HG03039 (cell line): Measurements from ENCODE around the gene SULF2.

ENCODE experiments used
- ATAC-seq: cut with Tn5 transposase; IDR thresholded peaks from one replicate; pipeline ENCODE4 v1.9.1; 2021; ENCODE audit warnings: mild to moderate bottlenecking, moderate library complexity; ENCODE audit not compliant: unreplicated experiment

Gene SULF2

DNA sequence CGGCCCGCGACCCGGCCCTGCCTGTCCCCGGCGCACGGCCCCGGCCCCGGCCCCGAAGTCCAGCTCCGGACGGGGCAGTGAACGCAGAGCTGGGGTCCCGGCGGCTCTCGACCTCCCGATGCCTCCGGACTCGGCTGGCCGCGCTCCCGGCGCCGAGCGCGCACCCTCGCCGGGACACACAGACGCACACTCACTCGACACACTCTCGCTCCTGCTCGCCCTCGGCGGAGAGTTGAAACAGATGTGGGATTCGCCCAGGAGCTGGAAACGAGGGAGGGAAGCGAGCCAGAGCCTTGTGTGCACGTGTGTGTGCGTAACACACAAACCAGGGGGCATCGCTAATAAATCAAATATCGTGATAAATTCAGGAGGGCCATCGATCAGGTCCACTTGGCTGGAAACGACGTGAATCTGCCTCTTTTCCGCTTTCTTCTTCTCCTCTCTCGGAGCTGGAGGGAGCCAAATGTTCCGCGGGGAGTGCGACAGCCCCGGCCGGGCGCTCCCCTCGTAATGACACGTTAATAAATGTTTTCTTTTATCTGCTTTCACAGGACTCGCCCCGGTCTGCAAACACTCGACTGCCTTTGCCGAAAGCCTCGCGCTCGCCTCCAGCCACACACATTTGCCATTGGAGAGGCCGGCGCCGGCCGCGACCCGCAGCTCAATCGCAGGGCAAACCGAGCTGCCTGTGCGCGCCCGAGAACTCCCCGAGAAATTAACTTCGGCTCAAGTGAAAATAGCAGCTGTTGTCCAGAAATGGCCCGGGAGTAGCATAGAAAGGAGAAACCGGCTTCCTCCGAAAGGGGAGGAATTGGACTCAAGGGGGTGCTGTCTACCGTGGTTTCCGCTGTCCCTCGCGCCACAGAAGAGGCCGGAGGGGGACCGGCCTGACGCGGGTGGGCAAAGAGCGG is 828 bp upstream of the SULF2 start:
- ATAC-seq, result no peak

GRCh38 chr20:47784599-47785310 is 526 bp downstream of the SULF2 start:
- ATAC-seq, result no peak

- no peak for ATAC-seq
Measured at GRCh38 chr20:47783828-47784598, 1.3 kb downstream of the SULF2 start.

DNA sequence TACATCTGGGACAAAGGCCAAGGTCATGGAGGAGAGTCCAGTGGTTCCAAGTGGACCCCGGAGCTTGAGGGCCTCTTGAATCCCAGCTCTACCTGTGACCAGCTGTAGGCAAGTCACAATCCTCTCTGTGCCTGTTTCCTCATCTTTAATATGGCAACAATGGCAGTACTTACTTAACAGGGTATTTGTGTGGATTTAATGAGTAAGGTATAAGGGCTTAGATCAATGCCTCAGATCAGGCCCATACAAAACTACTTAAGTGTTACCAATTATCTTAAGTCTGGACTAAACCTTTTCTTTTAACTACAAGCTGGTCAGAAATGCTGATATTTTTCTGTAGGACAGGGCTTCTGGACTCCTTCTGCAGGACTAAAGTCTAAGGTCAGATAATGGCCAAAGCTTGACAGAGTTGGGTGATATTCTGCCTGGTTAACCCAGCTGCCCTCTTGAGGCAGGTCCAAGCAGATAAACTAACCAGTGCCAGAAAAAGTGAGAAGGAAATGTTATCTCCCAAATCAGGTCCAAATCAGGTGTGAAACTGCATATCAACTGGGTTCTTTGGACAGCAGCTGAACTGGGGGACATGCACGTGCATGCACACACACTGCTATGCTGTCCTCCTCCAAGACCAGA is 2.2 kb downstream of the SULF2 start:
- ATAC-seq, result no peak

- no peak for ATAC-seq
Measured at GRCh38 chr20:47782076-47782475, 3.2 kb downstream of the SULF2 start.

DNA sequence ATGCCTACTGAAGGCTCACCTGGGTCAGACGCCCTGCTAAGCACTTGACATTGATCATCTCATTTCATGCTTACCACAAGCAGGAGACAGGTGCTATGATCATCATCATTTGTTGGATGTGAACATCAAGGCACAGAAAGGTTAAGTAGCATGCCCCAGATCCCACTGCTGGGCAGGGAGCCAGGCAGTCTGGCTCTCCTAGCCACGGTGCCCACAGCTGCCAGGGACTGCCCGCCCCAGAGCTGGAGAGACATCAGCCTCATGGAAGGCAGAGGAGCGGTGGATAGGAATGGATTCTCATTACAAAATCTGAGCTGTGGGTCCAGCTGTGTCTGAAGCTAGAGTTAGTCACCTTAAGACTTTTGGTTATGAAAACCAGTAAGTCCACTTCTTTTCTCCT is 3.6 kb downstream of the SULF2 start:
- ATAC-seq, result no peak

- ATAC-seq, result no peak
Measured at GRCh38 chr20:47780720-47781389, 4.4 kb downstream of the SULF2 start.

DNA sequence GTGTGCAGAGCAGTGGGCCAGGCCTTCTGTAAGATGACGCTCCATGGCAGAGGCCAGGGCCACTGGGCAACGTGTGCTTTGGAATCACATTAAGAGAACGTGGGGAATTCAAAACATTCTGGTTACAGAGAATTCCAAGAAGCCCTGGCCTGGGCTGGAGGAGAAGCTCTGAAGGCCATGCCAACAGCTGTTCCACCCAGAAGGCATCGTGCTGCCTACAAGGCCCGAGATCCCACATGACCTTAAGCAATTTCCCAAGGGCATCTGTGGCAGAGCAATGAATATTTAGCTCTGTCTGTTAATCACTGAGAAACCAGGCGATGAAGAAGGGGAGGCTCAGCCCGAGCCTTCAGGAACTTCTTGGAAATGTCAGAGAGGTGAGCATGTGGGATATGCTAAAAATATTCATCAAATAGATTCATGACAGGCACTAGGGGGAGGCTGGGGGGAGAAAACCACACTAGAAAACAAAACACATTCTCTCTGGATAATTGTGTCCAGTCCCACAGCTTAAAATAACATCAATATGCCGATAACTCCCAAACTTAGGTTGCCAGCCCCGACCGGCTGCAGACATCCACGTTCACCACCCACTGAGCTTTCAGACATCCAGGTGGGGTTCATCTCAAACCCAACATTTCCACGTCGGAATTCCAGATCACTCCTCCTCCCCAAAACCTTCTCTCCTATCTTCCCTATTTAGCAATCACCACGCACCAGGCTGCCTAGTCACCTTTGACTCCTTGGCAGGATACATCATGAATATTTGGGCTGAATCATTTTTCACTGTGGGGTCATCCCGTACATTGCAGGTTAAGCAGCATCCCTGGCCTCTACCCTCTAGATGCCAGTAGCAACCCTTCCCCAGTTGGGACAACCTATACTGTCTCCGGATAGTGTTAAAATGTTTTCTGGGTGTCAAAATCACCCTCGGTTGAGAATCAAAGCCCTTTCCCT is 6.6 kb downstream of the SULF2 start:
- ATAC-seq, result no peak

DNA sequence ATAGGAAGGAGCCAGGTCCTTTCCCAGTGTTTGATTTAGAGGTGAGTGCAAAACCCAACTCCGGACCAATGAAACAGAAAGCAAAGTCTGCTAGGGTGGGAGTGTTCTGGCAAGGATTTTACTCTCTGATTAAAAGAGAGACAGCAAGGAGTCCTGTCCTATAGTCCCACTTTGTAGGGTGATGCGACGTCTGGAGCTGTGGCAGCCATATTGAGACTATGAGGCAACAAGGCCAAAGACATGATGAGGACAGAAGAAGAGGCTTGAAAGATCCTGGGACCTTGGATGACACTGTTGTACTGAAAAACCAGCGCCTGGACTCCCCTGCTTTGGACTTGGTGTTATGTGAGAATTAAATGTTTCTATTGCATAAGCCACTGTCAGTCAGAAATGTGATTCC is 8.1 kb downstream of the SULF2 start:
- no peak for ATAC-seq

DNA sequence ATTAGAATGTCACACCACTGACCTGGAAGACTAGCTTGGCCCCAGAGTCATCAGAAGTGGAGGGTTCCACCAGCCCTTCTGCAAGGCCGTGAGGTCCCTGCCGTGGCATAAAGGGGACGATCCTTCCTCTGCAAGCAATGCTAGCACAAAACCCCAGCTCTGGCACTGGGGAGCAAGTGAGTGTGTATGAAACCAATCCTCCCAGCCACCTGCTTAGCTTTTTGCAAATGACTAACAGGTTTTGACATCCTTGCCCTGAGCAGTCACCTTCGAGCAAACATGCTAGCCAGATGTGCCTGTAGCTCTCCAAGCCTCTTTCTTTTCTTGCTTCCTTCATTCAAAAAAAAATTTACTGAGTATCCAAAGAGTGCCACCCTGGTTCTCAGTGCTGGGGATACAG is 8.6 kb downstream of the SULF2 start:
- no peak for ATAC-seq

- ATAC-seq, result no peak
Measured at GRCh38 chr20:47775841-47776240, 9.4 kb downstream of the SULF2 start.

- ATAC-seq, result no peak
Measured at GRCh38 chr20:47775039-47775438, 10.2 kb downstream of the SULF2 start.

DNA sequence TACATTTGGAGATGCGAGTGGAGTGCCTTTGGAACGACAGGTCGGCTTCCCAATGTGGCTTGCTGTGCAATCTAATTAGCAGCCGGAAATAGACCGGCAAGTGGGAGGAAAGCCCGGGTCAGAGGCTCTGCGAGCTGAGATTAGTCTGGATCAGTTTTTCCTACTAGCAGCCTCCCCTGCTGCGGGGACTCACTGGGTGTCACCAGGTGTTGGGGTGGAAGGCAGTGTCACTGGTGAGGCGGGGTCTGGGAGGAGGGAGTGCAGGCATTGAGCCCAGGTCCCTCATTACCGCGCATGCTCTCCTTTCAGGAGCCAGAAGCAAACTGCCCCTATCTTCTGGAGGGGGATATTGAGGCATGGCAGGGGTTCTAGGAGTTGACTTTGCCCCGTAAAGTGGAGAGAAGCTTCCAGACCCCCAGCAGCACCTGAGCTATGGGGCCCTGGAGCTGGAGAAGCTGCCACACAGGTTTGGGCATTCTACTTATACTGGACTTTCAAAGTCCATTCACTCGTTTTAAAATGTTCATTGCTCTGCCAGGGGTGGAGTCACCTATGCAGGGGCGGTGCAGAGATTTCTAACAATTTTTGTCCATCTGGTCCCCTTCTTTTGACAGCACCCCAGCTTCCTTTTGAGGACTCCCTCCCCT is 11.0 kb downstream of the SULF2 start:
- no peak for ATAC-seq

- no peak for ATAC-seq
Measured at GRCh38 chr20:47773371-47773786, 11.9 kb downstream of the SULF2 start.

GRCh38 chr20:47770935-47771334 is 14.3 kb downstream of the SULF2 start:
- ATAC-seq, result no peak

- no peak for ATAC-seq
Measured at GRCh38 chr20:47768016-47768824, 17.1 kb downstream of the SULF2 start.

- ATAC-seq, result no peak
Measured at GRCh38 chr20:47765691-47766594, 19.3 kb downstream of the SULF2 start.
